ENCODE data around the gene ROBO2. TPM values are rescaled to one million over a fixed set of nuclear protein-coding genes. Genes with fewer than 3 reads are reported as not detected.
A peak's percentile ranks its signal among the peaks of the same experiment; 100 is the strongest.

The ROBO2 gene, protein sequence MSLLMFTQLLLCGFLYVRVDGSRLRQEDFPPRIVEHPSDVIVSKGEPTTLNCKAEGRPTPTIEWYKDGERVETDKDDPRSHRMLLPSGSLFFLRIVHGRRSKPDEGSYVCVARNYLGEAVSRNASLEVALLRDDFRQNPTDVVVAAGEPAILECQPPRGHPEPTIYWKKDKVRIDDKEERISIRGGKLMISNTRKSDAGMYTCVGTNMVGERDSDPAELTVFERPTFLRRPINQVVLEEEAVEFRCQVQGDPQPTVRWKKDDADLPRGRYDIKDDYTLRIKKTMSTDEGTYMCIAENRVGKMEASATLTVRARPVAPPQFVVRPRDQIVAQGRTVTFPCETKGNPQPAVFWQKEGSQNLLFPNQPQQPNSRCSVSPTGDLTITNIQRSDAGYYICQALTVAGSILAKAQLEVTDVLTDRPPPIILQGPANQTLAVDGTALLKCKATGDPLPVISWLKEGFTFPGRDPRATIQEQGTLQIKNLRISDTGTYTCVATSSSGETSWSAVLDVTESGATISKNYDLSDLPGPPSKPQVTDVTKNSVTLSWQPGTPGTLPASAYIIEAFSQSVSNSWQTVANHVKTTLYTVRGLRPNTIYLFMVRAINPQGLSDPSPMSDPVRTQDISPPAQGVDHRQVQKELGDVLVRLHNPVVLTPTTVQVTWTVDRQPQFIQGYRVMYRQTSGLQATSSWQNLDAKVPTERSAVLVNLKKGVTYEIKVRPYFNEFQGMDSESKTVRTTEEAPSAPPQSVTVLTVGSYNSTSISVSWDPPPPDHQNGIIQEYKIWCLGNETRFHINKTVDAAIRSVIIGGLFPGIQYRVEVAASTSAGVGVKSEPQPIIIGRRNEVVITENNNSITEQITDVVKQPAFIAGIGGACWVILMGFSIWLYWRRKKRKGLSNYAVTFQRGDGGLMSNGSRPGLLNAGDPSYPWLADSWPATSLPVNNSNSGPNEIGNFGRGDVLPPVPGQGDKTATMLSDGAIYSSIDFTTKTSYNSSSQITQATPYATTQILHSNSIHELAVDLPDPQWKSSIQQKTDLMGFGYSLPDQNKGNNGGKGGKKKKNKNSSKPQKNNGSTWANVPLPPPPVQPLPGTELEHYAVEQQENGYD (N-terminal part only)
- total RNA-seq: under 1 TPM in 3 of 4 donors, not detected in 1; 0.20 to 0.41 (median 0.32) TPM

GRCh38 chr3:77039606-77040171 lies at the start of gene ROBO2:
TSS of gene ROBO2 (plus strand) at chr3:77040099. CDS start at chr3:77040786, 687 bp downstream.
- H3K4me1 ChIP-seq: peaks cover 0 to 21% (median 15%) of the 10 kb centered on the region in 4 donors
- TF ChIP-seq, protein P1, sequence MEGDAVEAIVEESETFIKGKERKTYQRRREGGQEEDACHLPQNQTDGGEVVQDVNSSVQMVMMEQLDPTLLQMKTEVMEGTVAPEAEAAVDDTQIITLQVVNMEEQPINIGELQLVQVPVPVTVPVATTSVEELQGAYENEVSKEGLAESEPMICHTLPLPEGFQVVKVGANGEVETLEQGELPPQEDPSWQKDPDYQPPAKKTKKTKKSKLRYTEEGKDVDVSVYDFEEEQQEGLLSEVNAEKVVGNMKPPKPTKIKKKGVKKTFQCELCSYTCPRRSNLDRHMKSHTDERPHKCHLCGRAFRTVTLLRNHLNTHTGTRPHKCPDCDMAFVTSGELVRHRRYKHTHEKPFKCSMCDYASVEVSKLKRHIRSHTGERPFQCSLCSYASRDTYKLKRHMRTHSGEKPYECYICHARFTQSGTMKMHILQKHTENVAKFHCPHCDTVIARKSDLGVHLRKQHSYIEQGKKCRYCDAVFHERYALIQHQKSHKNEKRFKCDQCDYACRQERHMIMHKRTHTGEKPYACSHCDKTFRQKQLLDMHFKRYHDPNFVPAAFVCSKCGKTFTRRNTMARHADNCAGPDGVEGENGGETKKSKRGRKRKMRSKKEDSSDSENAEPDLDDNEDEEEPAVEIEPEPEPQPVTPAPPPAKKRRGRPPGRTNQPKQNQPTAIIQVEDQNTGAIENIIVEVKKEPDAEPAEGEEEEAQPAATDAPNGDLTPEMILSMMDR (IDR thresholded peaks at IDR 0.05): no peak
- TF ChIP-seq EP300 (IDR thresholded peaks at IDR 0.05; ENCODE audit: low read depth): no peak
- no peak for TF ChIP-seq POLR2A (IDR thresholded peaks at IDR 0.05)
- TF ChIP-seq POLR2AphosphoS5 (IDR thresholded peaks at IDR 0.05): no peak
- peak within 1 kb of the TSS; percentile 10 to 52 (median 33) for H3K4me3 ChIP-seq
- in situ Hi-C loops (cut with MboI; ENCODE audit: low pct_ligation_motif_present in 1 of 4, low pct_unique_long_range_greater_than_20kb in 1 of 4, low sequenced_read_pairs in 3 of 4): loop anchor here (5.0 to 25.0 kb wide), 3 partner anchors 215 to 1598 kb away; no protein-coding TSS in a partner anchor
- H3K9me3 ChIP-seq: no peaks in the 10 kb centered on the region
- H3K27ac ChIP-seq: no peak within 1 kb of the TSS
- 13% methylated on average over 45 of the region's 54 CpGs; no CpG with 5 or more reads in 1 of the 2 donors for WGBS, 2 donors (ENCODE audit: low coverage in 1 of 2)
- peak; percentile 10 for DNase-seq
- no peaks in the 10 kb centered on the region for H3K36me3 ChIP-seq
- peaks cover 71% of the 10 kb centered on the region for H3K27me3 ChIP-seq
- intact Hi-C loops (cut with DNase I; ENCODE audit: low total_unique reads): loop anchor here (5.0 kb wide), 2 partner anchors 203 to 218 kb away; no protein-coding TSS in a partner anchor

DNA sequence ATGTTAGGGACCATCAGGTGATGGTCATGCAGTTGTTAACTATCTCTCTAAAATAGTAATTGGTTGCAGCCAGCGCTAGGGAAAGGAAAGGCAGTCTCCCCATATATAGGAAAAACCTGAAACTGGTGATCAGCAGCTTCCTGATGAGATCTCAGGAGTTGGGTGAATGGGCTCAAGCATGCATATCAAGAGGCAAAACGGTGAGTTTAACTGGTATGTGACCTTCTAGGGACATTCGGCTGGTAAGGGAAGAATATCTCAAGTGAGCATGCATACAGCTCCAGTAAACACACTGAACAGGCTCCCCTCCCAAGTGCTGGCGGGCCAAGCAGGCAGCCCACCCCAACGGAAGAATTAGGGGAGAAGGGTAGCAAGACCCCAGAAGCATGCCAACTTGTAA lies 49.3 kb upstream of the ROBO2 start:
- no peaks in the 10 kb centered on the region for H3K36me3 ChIP-seq
- intact Hi-C loops (cut with DNase I; ENCODE audit: low total_unique reads): no loop called here
- no peaks in the 10 kb centered on the region for H3K27me3 ChIP-seq
- in situ Hi-C loops (cut with MboI; ENCODE audit: low pct_ligation_motif_present in 1 of 4, low pct_unique_long_range_greater_than_20kb in 1 of 4, low sequenced_read_pairs in 3 of 4): no loop called here
- 67 to 71% methylated on average over 4 to 5 of the region's 5 CpGs for WGBS, 2 donors (ENCODE audit: low coverage in 1 of 2)
- H3K4me3 ChIP-seq: no peak overlapping the region
- no peak overlapping the region for H3K27ac ChIP-seq
- DNase-seq: no peak
- no peaks in the 10 kb centered on the region for H3K9me3 ChIP-seq
- H3K4me1 ChIP-seq: no peaks in the 10 kb centered on the region
- no peak for TF ChIP-seq EP300 (IDR thresholded peaks at IDR 0.05; ENCODE audit: low read depth)
- TF ChIP-seq POLR2A (IDR thresholded peaks at IDR 0.05): no peak
- TF ChIP-seq, protein P1 (IDR thresholded peaks at IDR 0.05): no peak
- no peak for TF ChIP-seq POLR2AphosphoS5 (IDR thresholded peaks at IDR 0.05)

GRCh38 chr3:76991165-76991564 lies 48.7 kb upstream of the ROBO2 start:
- Histone ChIP-seq H3K27ac (no peak overlapping the region), H3K4me1 (no peaks in the 10 kb centered on the region), H3K36me3 (no peaks in the 10 kb centered on the region), H3K27me3 (no peaks in the 10 kb centered on the region), H3K4me3 (no peak overlapping the region), H3K9me3 (no peaks in the 10 kb centered on the region)
- 79 to 84% methylated on average over 3 of the region's 3 CpGs for WGBS, 2 donors (ENCODE audit: low coverage in 1 of 2)
- intact Hi-C loops (cut with DNase I; ENCODE audit: low total_unique reads): no loop called here
- in situ Hi-C loops (cut with MboI; ENCODE audit: low pct_ligation_motif_present in 1 of 4, low pct_unique_long_range_greater_than_20kb in 1 of 4, low sequenced_read_pairs in 3 of 4): no loop called here
- TF ChIP-seq POLR2AphosphoS5 (IDR thresholded peaks at IDR 0.05): no peak
- no peak for TF ChIP-seq EP300 (IDR thresholded peaks at IDR 0.05; ENCODE audit: low read depth)
- TF ChIP-seq POLR2A (IDR thresholded peaks at IDR 0.05): no peak
- TF ChIP-seq, protein P1 (IDR thresholded peaks at IDR 0.05): no peak
- no peak for DNase-seq
